HG03045 (cell line): ENCODE measurements around the gene FGFBP2.
"Not testable (repeated sequence)": the region's sequence is repeated elsewhere in the genome, so short reads cannot be mapped to it uniquely, and the experiment has no call there.

ENCODE experiments used
- ATAC-seq: cut with Tn5 transposase; IDR thresholded peaks from one replicate; pipeline ENCODE4 v1.9.1; 2021; ENCODE audit warnings: mild to moderate bottlenecking, moderate library complexity; ENCODE audit not compliant: unreplicated experiment

Gene FGFBP2

GRCh38 chr4:15931451-15932210 is 31.3 kb downstream of the FGFBP2 start:
- ATAC-seq = no peak

GRCh38 chr4:15930314-15930713 is 32.7 kb downstream of the FGFBP2 start:
- no peak for ATAC-seq

DNA sequence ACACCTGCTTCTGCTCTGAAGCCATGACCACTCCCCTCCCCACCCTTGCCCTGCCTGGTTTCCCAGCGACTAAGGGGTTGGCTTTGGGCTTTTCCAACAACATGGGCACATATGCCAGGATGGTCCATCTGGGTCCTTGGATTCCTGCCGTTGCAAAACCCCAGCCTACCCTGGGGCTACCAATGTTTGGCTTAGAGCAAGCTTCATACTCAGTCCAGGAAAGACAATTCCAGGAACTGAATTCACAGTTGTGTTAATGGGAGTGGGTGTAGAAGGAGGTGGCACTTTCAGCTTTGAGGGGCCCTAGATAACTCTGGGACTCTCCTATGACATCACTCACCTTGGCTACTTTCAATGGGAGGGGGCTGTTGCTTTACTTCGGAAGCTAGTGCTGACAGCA is 33.4 kb downstream of the FGFBP2 start:
- no peak for ATAC-seq

DNA sequence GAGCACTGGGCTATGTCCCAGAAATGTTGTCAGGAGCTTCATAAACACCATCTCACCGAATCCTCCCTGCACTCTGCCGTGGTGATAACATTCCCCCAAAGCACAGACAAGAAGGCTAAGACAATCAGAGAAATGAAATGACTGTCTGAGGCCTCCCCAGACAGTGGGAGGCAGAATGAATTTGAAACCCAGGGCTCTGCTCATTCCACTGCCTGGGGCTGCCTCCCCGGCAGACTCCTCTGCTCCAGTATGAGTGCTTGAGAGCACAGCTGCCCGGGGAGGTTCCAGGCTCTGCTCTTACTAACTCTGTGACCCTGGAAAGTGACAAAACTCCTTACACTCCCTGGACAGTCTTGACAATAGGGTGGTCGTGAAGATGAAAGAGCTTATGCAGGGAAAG is 34.1 kb downstream of the FGFBP2 start:
- no peak for ATAC-seq

- ATAC-seq = no peak
Measured at GRCh38 chr4:15926486-15926885, 36.5 kb downstream of the FGFBP2 start.

- no peak for ATAC-seq
Measured at GRCh38 chr4:15925830-15926229, 37.1 kb downstream of the FGFBP2 start.

DNA sequence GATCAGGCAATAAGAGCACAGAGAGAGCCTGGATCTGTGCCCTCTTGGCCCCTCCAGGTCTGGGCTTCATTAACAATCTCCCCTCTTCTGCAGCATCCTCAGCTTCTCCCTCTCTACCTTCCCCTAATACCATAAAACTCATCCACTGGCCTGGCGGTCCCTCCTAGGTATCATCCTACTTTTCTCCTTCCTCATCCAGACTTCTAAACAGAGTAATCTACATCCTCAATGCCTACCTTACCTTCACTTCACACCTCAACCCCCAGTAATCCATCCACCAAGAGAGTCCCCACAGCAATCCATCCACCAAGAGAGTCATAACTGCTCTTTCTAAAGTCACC is 41.4 kb downstream of the FGFBP2 start:
- no peak for ATAC-seq

GRCh38 chr4:15920723-15921591 is 42.0 kb downstream of the FGFBP2 start:
- no peak for ATAC-seq

DNA sequence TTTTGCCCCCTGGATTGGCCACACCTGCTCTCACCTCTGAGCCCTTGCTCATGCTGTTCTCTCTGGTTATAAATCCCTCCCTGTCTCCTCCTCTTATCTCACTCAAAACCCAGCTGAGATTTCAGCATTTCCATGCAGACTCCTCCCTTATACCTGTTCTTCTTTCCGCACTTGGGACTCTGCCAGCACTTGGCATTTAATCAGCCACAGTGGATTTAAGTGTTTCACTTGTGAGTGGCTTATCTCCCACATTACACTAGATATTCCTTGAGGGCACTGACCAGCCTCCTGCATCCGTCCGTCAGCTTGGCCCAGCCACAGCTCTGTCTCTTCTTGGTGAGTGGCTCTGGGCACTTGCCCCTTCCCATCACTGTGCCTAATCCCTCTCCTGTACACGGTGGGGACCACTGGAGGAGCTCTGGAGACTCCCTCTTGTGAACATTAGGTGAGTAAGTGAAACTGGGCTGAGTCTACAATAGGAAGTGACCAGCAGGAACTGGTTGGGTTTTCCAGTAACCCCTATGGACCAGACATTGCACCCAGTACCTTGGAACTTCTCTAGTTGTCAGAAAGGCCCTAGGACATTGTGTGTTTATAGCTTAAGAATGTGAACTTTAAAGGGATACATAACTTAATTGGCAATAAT is 44.4 kb downstream of the FGFBP2 start:
- ATAC-seq = no peak

- ATAC-seq = no peak
Measured at GRCh38 chr4:15917297-15917696, 45.7 kb downstream of the FGFBP2 start.

GRCh38 chr4:15916358-15916757 is 46.6 kb downstream of the FGFBP2 start:
- not testable (repeated sequence) for ATAC-seq

DNA sequence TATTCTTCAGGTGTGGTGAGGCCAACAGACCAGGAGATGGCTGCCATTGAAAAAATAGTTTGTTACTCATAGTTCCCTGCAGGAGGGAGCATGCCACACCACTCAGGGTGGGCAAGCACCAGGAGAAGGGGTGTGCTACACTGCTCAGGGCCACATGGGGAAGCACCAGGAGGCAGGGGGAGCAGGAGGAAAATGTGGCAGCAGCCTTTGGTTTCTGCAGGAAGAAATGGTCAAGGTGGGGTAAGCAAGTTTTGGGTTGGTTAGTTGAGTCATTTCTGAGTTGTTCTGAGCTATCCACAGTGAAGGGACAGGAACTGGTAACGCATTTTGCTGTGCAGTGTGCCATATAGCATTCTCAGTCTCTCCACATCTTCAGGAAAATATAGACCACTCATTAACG is 48.2 kb downstream of the FGFBP2 start:
- ATAC-seq = no peak

- no peak for ATAC-seq
Measured at GRCh38 chr4:15914291-15914690, 48.7 kb downstream of the FGFBP2 start.

GRCh38 chr4:15913631-15913970 is 49.4 kb downstream of the FGFBP2 start:
- ATAC-seq = no peak

DNA sequence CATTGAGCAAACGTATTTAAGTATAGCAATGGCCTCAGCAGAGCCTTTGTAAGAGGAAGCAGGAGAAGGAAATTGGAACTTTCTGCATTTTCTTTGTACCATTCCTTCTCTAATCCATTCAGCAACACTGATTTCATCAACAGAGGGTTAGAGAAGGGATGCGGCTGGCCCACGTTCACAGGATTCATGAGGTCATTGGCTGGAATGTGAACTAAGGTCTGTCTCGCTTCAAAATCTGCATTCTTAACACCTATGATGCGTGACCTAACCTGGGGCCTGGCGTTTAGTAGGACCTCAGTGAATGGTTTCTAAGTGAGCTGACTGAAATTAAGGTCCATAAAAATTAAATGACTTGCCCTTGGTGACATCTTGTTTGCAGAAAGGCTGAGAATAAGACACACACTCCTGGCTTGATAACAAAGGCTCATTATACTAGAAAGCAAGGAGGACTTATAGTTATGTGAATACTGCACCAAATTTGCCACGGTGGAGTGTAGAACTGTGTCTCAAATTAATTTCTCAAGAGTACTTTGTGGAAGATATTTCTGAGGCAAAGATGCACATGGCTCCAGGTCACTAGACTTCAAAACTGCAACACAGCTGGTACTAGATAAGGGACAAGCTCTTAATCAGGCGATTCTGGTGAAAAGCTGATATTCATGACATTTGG is 49.9 kb downstream of the FGFBP2 start:
- no peak for ATAC-seq

- no peak for ATAC-seq
Measured at GRCh38 chr4:15912236-15912635, 50.7 kb downstream of the FGFBP2 start.
